Measurements from ENCODE around the gene ZNF680.
"Not testable (repeated sequence)": the region's sequence is repeated elsewhere in the genome, so short reads cannot be mapped to it uniquely, and the experiment has no call there.

The ZNF680 gene

DNA sequence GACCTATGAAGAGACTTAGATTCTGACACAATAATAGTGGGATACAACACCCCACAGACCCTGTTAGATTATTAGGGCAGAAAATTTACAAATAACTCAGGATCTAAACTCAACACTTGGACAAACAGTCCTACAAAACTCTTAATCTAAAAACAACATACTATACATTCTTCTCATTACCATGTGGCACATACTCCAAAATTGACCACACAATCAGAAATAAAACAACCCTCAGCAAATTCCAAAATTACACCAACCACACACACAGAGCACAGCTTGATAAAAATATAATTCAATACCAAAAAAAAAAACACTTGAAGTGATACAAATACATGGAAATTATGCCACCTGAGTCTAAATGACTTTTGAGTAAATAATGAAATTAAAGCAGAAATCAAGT is 7.8 kb downstream of the ZNF680 start:
- no peak for DNase-seq

DNA sequence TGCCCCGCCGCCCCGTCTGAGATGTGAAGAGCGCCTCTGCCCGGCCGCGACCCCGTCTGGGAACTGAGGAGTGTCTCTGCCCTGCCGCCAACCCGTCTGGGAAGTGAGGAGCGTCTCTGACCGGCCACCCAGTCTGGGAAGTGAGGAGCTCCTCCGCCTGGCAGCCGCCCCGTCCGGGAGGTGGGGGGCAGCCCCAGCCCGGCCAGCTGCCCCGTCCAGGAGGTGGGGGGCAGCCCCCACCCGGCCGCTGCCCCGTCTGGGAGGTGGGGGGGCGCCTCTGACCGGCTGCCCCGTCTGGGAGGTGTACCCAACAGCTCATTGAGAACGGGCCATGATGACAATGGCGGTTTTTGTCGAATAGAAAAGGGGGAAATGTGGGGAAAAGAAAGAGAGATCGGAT is 8.7 kb downstream of the ZNF680 start:
- DNase-seq, result not testable (repeated sequence)

DNA sequence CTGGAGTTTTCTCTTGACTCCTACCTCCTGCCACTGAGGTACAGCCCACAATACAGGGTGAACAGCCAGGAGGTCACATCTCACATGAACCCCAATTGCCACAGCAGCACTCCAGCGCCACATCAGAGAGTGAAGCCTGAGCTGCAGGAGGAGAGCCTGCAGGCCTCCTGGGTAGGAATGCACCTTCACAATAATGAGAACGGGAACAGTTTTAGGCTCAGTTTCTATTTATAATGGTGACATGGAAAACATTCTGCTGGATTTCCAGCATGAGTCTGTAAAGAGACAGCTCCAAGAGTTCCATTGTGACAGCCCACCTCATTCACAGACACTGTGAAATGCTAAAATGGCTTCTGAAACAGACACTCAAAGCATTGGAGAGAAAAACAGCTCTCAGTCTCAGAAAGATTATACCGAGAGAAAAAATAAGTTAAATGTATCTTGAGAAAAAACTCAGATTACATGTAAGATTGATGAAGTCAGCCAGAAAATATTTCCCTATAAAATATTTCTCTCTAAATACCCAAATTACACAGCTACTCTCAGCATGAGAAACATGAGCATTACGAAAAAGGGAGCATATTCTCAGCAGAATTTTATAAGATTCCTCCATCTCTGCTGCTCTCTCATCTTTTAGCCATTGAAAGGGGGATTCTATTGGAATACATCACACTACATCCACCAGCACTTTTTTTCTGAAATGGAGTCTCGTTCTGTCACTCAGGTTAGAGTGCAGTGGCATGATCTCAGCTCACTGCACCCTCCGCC is 11.3 kb downstream of the ZNF680 start:
- no peak for DNase-seq

DNA sequence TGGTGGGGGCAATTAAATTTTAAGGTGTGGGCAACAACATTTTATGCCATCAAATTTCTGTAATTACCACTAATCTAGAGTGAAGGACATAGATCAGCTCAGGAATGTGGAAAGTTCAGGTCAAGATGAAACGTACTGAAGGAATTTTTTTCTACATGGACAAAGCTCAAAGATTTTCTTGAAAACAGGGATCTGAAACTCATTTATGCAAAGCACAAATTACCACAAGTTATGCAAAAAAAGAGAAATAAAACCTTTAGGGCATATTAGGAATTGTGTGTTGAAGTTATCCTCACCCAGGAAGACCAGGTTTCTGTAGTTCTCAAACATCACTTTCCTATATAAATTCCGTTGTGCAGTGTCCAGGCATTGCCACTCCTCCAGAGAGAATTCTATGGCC is 18.9 kb downstream of the ZNF680 start:
- DNase-seq, result no peak

DNA sequence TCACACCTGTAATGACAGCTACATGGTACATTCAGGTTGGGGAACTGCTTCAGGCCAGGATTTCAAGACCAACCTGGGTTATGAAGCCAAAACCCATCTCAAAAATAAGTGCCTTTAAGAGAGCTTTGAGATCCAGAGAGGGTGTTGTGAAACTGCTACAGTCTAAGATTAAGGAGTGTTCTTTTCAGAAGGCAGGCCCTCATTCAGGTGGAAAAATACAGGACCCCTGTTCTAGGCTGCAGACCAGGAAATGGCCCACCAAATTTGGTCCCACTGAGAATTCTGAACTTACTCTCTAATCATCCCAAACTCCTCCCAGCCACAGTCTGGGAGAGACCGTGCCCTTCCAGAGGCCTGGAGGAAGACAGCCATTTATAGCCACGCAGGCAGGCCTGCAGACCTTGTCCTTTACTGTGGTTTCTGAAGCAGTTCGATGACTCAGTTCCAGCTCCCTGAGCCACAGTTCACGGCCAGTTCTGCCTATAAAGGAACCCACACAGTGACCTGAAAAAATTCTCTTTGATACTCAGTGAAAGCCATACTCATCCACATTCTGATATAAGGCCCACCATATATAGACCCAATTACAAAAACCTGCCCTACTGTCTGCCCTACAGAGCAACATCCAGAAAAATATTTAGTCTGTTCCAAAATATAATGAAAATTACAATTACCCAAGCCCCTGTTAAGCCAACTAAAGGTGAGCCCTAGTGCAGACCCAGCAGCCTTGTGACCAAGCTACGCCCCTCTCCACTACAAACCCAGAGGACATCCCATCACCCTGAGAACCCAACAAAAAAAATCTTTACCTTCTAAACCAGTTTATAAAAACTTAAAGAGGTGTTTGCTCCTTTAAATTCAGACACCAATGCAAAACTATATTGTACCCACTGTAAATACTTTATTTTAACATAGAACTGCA is 21.2 kb downstream of the ZNF680 start:
- DNase-seq, result peak; percentile 11

DNA sequence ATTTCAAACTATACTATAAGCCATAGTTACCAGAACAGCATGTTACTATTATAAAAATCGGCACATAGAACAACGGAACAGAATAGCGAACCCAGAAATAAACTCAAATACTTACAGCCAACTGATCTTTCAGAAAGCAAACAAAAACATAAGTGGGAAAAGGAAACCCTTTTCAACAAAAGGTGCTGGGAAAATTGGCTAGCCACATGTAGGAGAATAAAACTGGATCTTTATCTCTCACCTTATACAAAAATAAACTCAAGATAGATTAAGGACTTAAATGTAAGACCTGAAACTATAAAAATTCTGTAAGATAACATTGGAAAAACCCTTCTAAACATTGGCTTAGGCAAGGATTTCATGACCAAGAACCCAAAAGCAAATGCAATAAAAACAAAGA is 29.1 kb downstream of the ZNF680 start:
- no peak for DNase-seq

DNA sequence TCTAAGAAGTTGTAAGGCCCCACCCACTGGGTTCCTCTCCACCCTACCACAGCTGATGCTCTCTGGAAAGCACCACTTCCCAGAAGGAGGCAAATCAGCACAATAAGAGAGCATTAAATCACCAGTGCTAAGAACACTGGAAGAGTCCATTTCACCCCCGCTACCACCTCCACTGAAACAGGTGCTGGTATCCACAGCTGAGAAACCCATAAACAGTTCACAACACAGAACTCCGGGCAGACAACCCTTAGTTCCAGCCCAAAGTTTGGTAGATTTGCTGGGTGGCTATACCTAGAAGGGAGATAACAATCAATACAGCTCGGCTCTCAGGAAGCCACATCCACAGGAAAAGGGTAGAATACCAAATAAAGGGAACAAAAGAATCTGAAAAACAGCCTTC is 34.1 kb downstream of the ZNF680 start:
- DNase-seq, result no peak

DNA sequence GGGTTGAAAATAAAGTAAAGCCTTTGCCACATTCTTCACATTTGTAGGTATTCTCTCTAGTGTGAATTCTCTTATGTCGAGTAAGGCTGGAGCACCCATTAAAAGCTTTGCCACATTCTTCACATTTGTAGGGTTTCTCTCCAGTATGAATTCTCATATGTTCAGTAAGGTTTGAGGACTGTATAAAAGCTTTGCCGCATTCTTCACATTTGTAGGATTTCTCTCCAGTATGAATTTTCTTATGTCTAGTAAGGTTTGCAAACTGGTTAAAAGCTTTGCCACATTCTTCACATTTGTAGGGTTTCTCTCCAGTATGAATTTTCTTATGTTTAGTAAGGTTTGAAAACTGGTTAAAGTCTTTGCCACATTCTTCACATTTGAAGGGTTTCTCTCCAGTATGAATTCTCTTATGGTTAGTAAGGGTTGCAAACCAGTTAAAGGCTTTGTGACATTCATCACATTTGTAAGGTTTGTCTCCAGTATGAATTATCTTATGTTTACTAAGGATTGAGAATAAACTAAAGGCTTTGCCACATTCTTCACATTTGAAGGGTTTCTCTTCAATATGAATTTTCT is 41.4 kb downstream of the ZNF680 start:
- DNase-seq, result no peak

DNA sequence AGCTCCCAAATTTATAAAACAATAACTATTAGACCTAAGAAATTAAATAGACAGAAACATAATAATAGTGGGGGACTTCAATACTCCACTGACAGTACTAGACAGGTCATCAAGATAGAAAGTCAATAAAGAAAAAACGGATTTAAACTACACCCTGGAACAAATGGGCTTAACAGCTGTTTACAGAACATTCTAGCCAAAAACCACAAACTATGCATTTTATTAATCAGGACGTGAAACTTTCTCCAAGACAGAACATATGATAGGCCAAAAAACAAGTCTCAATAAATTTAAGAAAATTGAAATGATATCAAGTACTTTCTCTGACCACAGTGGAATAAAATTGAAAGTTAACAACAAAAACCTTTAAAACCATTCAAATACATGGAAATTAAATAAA is 46.4 kb downstream of the ZNF680 start:
- no peak for DNase-seq

DNA sequence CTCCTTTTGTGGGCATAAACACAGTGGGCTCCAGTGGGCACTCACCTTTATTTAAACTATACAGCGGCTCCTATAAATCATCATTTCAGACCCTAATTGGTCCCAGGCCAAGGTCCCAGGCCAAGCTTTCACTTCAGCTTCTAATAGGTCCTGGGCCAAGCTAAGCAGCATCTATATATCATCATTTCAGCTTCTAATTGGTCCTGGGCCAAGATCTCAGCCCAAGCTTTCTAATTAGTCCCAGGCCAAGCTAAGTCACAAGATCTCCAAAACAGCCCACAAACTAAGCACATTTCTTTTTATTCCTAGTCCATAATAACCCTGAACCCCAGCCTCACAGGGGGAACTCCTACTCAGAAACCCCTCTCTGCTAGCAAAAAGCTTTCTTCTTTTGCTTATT is 47.1 kb downstream of the ZNF680 start:
- no peak for DNase-seq

DNA sequence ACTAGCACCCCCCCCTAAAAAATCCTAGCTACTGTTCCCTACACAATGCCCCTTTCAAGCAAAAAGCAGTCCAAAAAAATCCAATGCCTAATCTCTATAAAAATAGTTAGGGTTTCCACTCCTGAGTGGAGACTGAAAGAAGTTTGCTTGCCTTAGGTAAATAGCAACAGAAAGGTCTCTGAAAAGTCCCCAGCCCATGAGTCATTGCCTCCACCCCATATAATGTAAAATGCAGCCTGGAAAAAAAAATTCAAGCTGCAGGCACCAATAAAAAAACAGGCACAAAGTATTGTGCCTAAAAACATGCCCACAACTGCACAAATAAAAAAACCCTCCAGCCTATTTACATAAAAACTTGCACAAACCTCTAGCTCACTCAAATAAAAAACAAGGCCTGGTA is 47.5 kb downstream of the ZNF680 start:
- DNase-seq, result no peak

DNA sequence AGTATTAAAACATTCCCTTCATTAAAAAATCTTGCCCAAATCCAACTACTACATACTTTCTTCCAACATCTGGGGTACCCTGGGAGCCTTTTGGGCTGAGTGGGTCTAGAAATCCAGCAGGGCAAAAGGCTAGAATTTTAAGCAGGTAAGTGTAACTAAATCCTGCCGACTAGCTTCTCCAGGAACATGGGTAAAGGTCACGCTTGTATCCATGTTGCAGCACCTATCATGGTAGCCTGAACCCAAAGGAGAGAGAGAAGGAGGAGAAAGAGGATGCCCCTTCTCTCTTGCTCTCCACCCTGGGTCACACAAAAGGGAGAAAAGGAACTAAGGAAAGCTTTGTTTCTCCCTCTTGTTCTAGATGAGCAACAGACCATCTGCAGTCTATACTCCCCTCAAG is 53.3 kb downstream of the ZNF680 start:
- DNase-seq, result no peak

DNA sequence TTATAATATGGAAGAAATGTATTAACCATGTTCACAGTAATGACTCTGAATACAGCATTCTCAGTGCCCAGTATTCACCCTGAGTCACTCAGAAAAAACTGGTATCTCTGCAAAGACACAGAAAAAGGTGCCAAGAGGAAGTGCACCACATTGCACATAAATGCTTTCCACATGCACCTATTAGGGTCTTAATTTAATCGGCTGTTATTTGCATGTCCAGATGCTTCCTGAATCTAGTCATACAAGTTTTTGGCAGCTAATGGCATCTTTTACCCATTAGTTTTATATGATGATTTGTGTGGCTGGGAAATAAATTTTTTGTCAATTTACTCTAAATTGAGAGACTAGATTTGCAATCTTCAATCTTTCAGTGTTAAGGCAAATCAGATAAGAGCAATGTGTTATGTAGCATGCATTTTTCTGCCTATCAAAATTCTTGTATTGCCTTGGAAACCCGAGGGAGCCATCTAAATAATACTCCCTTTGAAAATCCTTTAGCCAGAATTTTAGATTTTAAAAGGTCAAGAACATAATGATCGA is 58.2 kb downstream of the ZNF680 start:
- DNase-seq, result no peak

DNA sequence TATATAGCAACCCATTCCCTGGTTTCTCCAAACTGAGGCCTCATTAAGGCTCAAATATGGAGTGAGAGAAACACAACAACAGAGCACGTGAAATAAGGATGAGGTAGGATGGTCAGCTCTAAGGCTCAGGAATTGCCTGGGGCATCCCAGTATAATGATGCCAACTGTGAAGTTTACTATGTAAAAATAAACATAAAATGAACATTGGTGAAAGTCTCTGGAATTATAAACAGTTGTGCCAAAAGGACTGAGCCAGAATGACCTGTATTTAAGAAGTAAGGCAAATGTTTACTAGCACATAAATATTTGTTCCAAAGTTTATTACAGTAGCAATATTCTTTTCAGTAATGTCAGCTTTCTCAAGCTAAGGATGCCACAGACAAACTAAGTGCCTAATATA is 64.6 kb downstream of the ZNF680 start:
- no peak for DNase-seq

DNA sequence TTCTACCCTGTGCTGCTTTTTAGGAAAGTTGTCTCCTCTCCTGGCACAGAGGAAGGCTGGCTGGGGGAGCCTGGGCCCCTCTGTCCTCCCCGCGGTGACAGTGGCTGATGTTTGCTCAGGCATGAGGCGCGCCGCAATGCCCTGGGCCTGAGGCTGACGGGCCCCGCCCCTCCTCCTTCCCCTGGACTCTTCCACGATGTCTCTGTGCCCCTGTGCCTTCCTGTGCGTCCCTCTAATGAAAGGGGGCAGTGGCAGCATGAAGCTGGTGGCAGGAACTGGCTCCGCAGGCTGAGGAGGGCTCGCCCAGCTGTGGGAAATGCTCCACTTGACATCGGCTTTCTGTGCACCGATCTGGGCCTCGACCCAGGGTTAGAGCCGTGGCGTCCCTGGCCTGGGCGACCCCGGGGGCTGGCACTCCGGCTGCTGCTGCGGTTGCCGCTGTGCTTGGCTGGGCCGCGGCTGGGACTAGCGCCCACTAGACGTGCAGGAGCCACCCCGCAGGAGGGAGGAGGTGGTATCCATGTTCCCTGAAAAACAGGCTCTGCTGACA is 67.9 kb downstream of the ZNF680 start:
- DNase-seq, result no peak

DNA sequence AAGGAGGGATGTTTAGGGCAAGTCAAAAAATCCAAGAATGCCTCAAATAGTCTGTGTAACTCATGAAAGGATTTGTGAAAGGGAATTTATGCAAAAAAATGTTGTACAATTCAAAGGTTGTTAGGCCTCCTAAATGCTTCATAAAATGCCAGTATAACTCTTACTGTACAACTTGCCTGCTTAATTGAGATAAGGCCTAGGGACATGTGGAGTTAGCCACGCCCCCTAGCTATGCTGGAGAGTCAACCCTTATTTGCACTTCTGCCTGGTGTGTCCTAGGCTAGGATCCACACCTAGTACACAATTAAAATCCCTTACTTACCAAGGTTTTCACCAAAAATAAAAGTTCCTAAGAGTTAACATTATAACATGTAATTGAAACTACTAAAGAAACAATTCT is 77.2 kb downstream of the ZNF680 start:
- DNase-seq, result no peak
